Cardiac muscle cell (in vitro differentiated cells and primary cell): Measurements from ENCODE around the gene ISM1. TPM values are rescaled to one million over a fixed set of nuclear protein-coding genes. Genes with fewer than 3 reads are reported as not detected.

Source experiments
- DNase-seq, 2 donors: peaks; one replicate each; pipeline versions ENCODE4 v3.0.0 to v3.0.0-alpha.2; 2010 to 2017; ENCODE audit warnings: low read depth in 1 of 2, low spot score in 1 of 2
- H3K27ac ChIP-seq: fragments of 200-600 bp; sonication (generic); 2 replicates; pipeline ENCODE4 v1.5.1; 2016
- H3K27me3 ChIP-seq: fragments of 200-600 bp; sonication (generic); 2 replicates; pipeline ENCODE4 v1.6.0; 2016; ENCODE audit warnings: control low read depth
- H3K36me3 ChIP-seq: fragments of 200-600 bp; sonication (generic); 2 replicates; pipeline ENCODE4 v1.5.1; 2016; ENCODE audit warnings: control low read depth
- H3K4me1 ChIP-seq: fragments of 200-600 bp; sonication (generic); 2 replicates; pipeline ENCODE4 v1.8.1; 2017; ENCODE audit warnings: low read depth, mild to moderate bottlenecking, mixed run types
- H3K4me3 ChIP-seq: fragments of 200-600 bp; sonication (generic); 2 replicates; pipeline ENCODE4 v1.5.1; 2016; ENCODE audit warnings: mild to moderate bottlenecking
- H3K9me3 ChIP-seq: fragments of 200-600 bp; sonication (generic); 2 replicates; pipeline ENCODE4 v1.5.1; 2017; ENCODE audit warnings: low read depth, mild to moderate bottlenecking, control low read depth
- CTCF ChIP-seq: IDR thresholded peaks from 2 replicates; pipeline ENCODE4 v1.5.1; 2012; ENCODE audit warnings: low read depth, mild to moderate bottlenecking, low read length
- polyA plus RNA-seq: library from polyadenylated mRNA; unstranded; fragments of >200 nt; fragmentation: Nextera tagmentation; extraction: Ambion mirVana; gene quantifications from 2 replicates; pipeline ENCODE4 v1.2.1, GENCODE V29; 2016
- total RNA-seq: library from RNA; depleted of rRNA; stranded (reverse); fragments of >200 nt; gene quantifications from 2 replicates; pipeline ENCODE4 v1.2.3, GENCODE V29; 2016

The ISM1 gene
- total and polyA plus RNA-seq, 2 experiments from 2014 or later, result 0.21 to 0.59 TPM

- DNase-seq, result no peak
- Histone ChIP-seq H3K27me3 (no peaks in the 10 kb centered on the region), H3K4me1 (no peaks in the 10 kb centered on the region), H3K9me3 (no peaks in the 10 kb centered on the region), H3K4me3 (no peak overlapping the region), H3K36me3 (no peaks in the 10 kb centered on the region), H3K27ac (no peak overlapping the region)
- no peak for TF ChIP-seq CTCF
Measured at GRCh38 chr20:13205425-13205824, 15.6 kb upstream of the ISM1 start.

- Histone ChIP-seq H3K4me3 (no peak overlapping the region), H3K4me1 (no peaks in the 10 kb centered on the region), H3K27ac (no peak overlapping the region), H3K36me3 (no peaks in the 10 kb centered on the region), H3K27me3 (no peaks in the 10 kb centered on the region), H3K9me3 (no peaks in the 10 kb centered on the region)
- no peak for DNase-seq
- TF ChIP-seq CTCF, result no peak
Measured at GRCh38 chr20:13205848-13206434, 15.1 kb upstream of the ISM1 start.

- Histone ChIP-seq H3K4me3 (no peak overlapping the region), H3K27me3 (no peaks in the 10 kb centered on the region), H3K4me1 (no peaks in the 10 kb centered on the region), H3K27ac (no peak overlapping the region), H3K9me3 (no peaks in the 10 kb centered on the region), H3K36me3 (no peaks in the 10 kb centered on the region)
- no peak for TF ChIP-seq CTCF
- DNase-seq, result no peak
Measured at GRCh38 chr20:13207016-13207415, 14.1 kb upstream of the ISM1 start.

GRCh38 chr20:13211956-13212618 is 9.0 kb upstream of the ISM1 start:
- Histone ChIP-seq H3K4me1 (no peaks in the 10 kb centered on the region), H3K4me3 (no peak overlapping the region)
- TF ChIP-seq CTCF, result no peak

GRCh38 chr20:13212750-13213149 is 8.3 kb upstream of the ISM1 start:
- Histone ChIP-seq H3K9me3 (no peaks in the 10 kb centered on the region), H3K4me1 (no peaks in the 10 kb centered on the region), H3K4me3 (no peak overlapping the region), H3K36me3 (no peaks in the 10 kb centered on the region), H3K27ac (no peak overlapping the region), H3K27me3 (peaks cover 33% of the 10 kb centered on the region)
- no peak for TF ChIP-seq CTCF
- no peak for DNase-seq

More at GRCh38 chr20:13211956-13212618, 9.0 kb upstream of the ISM1 start:
- DNase-seq, result no peak
- H3K27ac ChIP-seq, result no peak overlapping the region
- peaks cover 26% of the 10 kb centered on the region for H3K27me3 ChIP-seq
- H3K9me3 ChIP-seq, result no peaks in the 10 kb centered on the region
- no peaks in the 10 kb centered on the region for H3K36me3 ChIP-seq
